MM.1S (cell line): Measurements from ENCODE around the gene RAB5IF.

ENCODE experiments used
- DNase-seq: peaks from one replicate; pipeline ENCODE4 v3.0.0-alpha.2; 2015
- H2AFZ ChIP-seq: fragments of 300-600 bp; sonication (generic); 2 replicates; pipeline ENCODE4 v1.6.0; 2016; ENCODE audit warnings: antibody characterized with exemption, low read length
- H3F3A ChIP-seq: fragments of 300-600 bp; sonication (generic); 2 replicates; pipeline ENCODE4 v1.6.1; 2016; ENCODE audit warnings: mild to moderate bottlenecking, antibody characterized with exemption, low read length, moderate library complexity, mixed read lengths; ENCODE audit not compliant: insufficient read depth
- H3K27ac ChIP-seq: fragments of 300-600 bp; sonication (generic); 2 replicates; pipeline ENCODE4 v1.5.1; 2016; ENCODE audit warnings: mild to moderate bottlenecking, low read length
- H3K27me3 ChIP-seq: fragments of 300-600 bp; sonication (generic); replicated peaks from 2 replicates; pipeline ENCODE4 v1.6.0; 2016; ENCODE audit warnings: low read length; ENCODE audit not compliant: insufficient read depth
- H3K36me3 ChIP-seq: fragments of 300-600 bp; sonication (generic); replicated peaks from 2 replicates; pipeline ENCODE4 v1.6.1; 2016; ENCODE audit warnings: mild to moderate bottlenecking, low read length, mixed read lengths; ENCODE audit not compliant: insufficient read depth
- H3K4me1 ChIP-seq: fragments of 300-600 bp; sonication (generic); 2 replicates; pipeline ENCODE4 v1.6.1; 2016; ENCODE audit warnings: low read length, mixed read lengths
- H3K4me2 ChIP-seq: fragments of 300-600 bp; sonication (generic); 2 replicates; pipeline ENCODE4 v1.6.0; 2016; ENCODE audit warnings: low read depth, low read length
- H3K4me3 ChIP-seq: fragments of 300-600 bp; sonication (generic); 2 replicates; pipeline ENCODE4 v1.5.1; 2016; ENCODE audit warnings: low read length, mixed read lengths
- H3K79me2 ChIP-seq: fragments of 300-600 bp; sonication (generic); 2 replicates; pipeline ENCODE4 v1.6.1; 2016; ENCODE audit warnings: mixed run types, low read length, mixed read lengths
- H3K9ac ChIP-seq: fragments of 300-600 bp; sonication (generic); 2 replicates; pipeline ENCODE4 v1.6.1; 2016; ENCODE audit warnings: low read length, mixed read lengths
- H3K9me2 ChIP-seq: fragments of 300-600 bp; sonication (generic); replicated peaks from 2 replicates; pipeline ENCODE4 v1.6.1; 2016; ENCODE audit warnings: mild to moderate bottlenecking, low read length, mixed read lengths; ENCODE audit not compliant: insufficient read depth
- H3K9me3 ChIP-seq: fragments of 300-600 bp; sonication (generic); replicated peaks from 2 replicates; pipeline ENCODE4 v1.6.1; 2016; ENCODE audit warnings: mild to moderate bottlenecking, low read length, mixed read lengths; ENCODE audit not compliant: insufficient read depth
- H4K20me1 ChIP-seq: fragments of 300-600 bp; sonication (generic); 2 replicates; pipeline ENCODE4 v1.6.1; 2016; ENCODE audit warnings: mild to moderate bottlenecking, low read length, moderate library complexity, mixed read lengths; ENCODE audit not compliant: insufficient read depth
- EZH2 ChIP-seq: fragments of 300-600 bp; sonication (generic); optimal IDR thresholded peaks from 2 replicates; pipeline ENCODE3; 2017; ENCODE audit warnings: low read depth, mild to moderate bottlenecking, antibody characterized with exemption, low read length, mixed read lengths
- EZH2phosphoT487 ChIP-seq: fragments of 300-600 bp; sonication (generic); IDR thresholded peaks from 2 replicates; pipeline ENCODE4 v1.6.1; 2018; ENCODE audit warnings: antibody characterized with exemption, low read length
- TF ChIP-seq, protein P1 (sequence below): fragments of 300-600 bp; sonication (generic); IDR thresholded peaks from 2 replicates; pipeline ENCODE4 v1.5.1; 2016; ENCODE audit warnings: antibody characterized with exemption, low read length, mixed read lengths

Gene RAB5IF

GRCh38 chr20:36579996-36580545 is 25.5 kb upstream of the RAB5IF start:
- Histone ChIP-seq H3K36me3 (no peaks in the 10 kb centered on the region), H3K9ac (no peak overlapping the region), H3K4me1 (0 out of 2 replicates have a peak, but pooled peaks cover 5% of the 10 kb centered on the region), H2AFZ (no peak overlapping the region), H3K4me2 (no peak overlapping the region), H3K9me2 (no peaks in the 10 kb centered on the region), H3K27ac (no peak overlapping the region), H3F3A (peaks cover 4% of the 10 kb centered on the region; the same call in 1 of the 2 replicates), H3K27me3 (no peaks in the 10 kb centered on the region), H3K9me3 (no peaks in the 10 kb centered on the region), H4K20me1 (no peaks in the 10 kb centered on the region), H3K4me3 (no peak overlapping the region), H3K79me2 (peaks cover 48% of the 10 kb centered on the region)
- no peak for DNase-seq
- TF ChIP-seq, protein P1, sequence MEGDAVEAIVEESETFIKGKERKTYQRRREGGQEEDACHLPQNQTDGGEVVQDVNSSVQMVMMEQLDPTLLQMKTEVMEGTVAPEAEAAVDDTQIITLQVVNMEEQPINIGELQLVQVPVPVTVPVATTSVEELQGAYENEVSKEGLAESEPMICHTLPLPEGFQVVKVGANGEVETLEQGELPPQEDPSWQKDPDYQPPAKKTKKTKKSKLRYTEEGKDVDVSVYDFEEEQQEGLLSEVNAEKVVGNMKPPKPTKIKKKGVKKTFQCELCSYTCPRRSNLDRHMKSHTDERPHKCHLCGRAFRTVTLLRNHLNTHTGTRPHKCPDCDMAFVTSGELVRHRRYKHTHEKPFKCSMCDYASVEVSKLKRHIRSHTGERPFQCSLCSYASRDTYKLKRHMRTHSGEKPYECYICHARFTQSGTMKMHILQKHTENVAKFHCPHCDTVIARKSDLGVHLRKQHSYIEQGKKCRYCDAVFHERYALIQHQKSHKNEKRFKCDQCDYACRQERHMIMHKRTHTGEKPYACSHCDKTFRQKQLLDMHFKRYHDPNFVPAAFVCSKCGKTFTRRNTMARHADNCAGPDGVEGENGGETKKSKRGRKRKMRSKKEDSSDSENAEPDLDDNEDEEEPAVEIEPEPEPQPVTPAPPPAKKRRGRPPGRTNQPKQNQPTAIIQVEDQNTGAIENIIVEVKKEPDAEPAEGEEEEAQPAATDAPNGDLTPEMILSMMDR = no peak
- TF ChIP-seq EZH2phosphoT487 (no peak), EZH2 (no peak)

- Histone ChIP-seq H3K4me2 (no peak overlapping the region), H3K9me3 (no peaks in the 10 kb centered on the region), H3K4me3 (no peak overlapping the region), H3K27ac (no peak overlapping the region), H3K27me3 (no peaks in the 10 kb centered on the region), H3K9ac (no peak overlapping the region), H2AFZ (no peak overlapping the region), H4K20me1 (no peaks in the 10 kb centered on the region), H3F3A (no peaks in the 10 kb centered on the region; the same call in 1 of the 2 replicates), H3K4me1 (no peaks in the 10 kb centered on the region), H3K79me2 (peaks cover 27% of the 10 kb centered on the region), H3K36me3 (no peaks in the 10 kb centered on the region), H3K9me2 (no peaks in the 10 kb centered on the region)
- no peak for DNase-seq
- TF ChIP-seq, protein P1 = no peak
- TF ChIP-seq EZH2 (no peak), EZH2phosphoT487 (no peak)
Measured at GRCh38 chr20:36582322-36582721, 23.3 kb upstream of the RAB5IF start.

- Histone ChIP-seq H3K9ac (no peak overlapping the region), H3K4me3 (no peak overlapping the region), H4K20me1 (no peaks in the 10 kb centered on the region), H3K27me3 (no peaks in the 10 kb centered on the region), H3K9me3 (no peaks in the 10 kb centered on the region), H3K4me2 (no peak overlapping the region), H3K27ac (no peak overlapping the region), H2AFZ (no peak overlapping the region), H3F3A (no peaks in the 10 kb centered on the region; the same call in 1 of the 2 replicates), H3K4me1 (no peaks in the 10 kb centered on the region), H3K79me2 (peaks cover 24% of the 10 kb centered on the region), H3K36me3 (no peaks in the 10 kb centered on the region), H3K9me2 (no peaks in the 10 kb centered on the region)
- no peak for DNase-seq
- no peak for TF ChIP-seq EZH2
- no peak for TF ChIP-seq EZH2phosphoT487
- TF ChIP-seq, protein P1 = no peak
Measured at GRCh38 chr20:36582821-36583220, 22.8 kb upstream of the RAB5IF start.
